Upper lobe of right lung (tissue), 1 donor: ENCODE results near the gene SZT2. TPM values are rescaled to one million over a fixed set of nuclear protein-coding genes. Genes with fewer than 3 reads are reported as not detected.
"Not testable (repeated sequence)": the region's sequence is repeated elsewhere in the genome, so short reads cannot be mapped to it uniquely, and the experiment has no call there.

Source experiments
- ATAC-seq: fragments of 200-7000 bp; cut with Tn5 transposase; one replicate; pipeline ENCODE4 v1.9.1; 2020; ENCODE audit warnings: mild to moderate bottlenecking, moderate library complexity
- DNase-seq: peaks from one replicate; pipeline ENCODE4 v3.0.0-alpha.2; 2020
- H3K27ac ChIP-seq: fragments of 200-600 bp; one replicate; pipeline ENCODE4 v1.8.0; 2022
- H3K27me3 ChIP-seq: fragments of 200-600 bp; one replicate; pipeline ENCODE4 v1.8.0; 2022; ENCODE audit warnings: mild to moderate bottlenecking
- H3K36me3 ChIP-seq: fragments of 200-600 bp; one replicate; pipeline ENCODE4 v1.8.0; 2022
- H3K4me1 ChIP-seq: fragments of 200-600 bp; one replicate; pipeline ENCODE4 v1.8.0; 2022
- H3K4me3 ChIP-seq: fragments of 200-600 bp; one replicate; pipeline ENCODE4 v1.8.0; 2022; ENCODE audit warnings: mild to moderate bottlenecking
- H3K9me3 ChIP-seq: fragments of 200-600 bp; one replicate; pipeline ENCODE4 v1.8.0; 2022
- intact Hi-C: fragments of 100-400 bp; cut with DNase I; formaldehyde crosslinking; loops from one replicate; pipeline ENCODE4 v1.11.0; 2022
- total RNA-seq: library from RNA; stranded (reverse); fragmentation: NEBNext Ultra II Directional; extraction: Animal tissue kit (Norgen Biotek cat#: 25700); gene quantifications from one replicate; pipeline ENCODE4 v1.2.1, GENCODE V29; 2021
- TF ChIP-seq, protein P1 (sequence below): fragments of 200-600 bp; IDR thresholded peaks from one replicate; pipeline ENCODE4 v1.8.0; 2022; ENCODE audit warnings: antibody characterized with exemption
- donor health status: DM: no; HTN: yes; CAD: no; lungs with severe emphysema.

Gene SZT2
- total RNA-seq, 1 donor from 2014 or later = 70.4 TPM

- intact Hi-C loops = no loop called here
- Histone ChIP-seq H3K9me3 (no peaks in the 10 kb centered on the region), H3K4me3 (no peak overlapping the region), H3K27me3 (no peaks in the 10 kb centered on the region), H3K4me1 (no peaks in the 10 kb centered on the region), H3K27ac (no peak overlapping the region), H3K36me3 (peaks cover 74% of the 10 kb centered on the region)
- DNase-seq (no peak), ATAC-seq (no peak)
- TF ChIP-seq, protein P1, sequence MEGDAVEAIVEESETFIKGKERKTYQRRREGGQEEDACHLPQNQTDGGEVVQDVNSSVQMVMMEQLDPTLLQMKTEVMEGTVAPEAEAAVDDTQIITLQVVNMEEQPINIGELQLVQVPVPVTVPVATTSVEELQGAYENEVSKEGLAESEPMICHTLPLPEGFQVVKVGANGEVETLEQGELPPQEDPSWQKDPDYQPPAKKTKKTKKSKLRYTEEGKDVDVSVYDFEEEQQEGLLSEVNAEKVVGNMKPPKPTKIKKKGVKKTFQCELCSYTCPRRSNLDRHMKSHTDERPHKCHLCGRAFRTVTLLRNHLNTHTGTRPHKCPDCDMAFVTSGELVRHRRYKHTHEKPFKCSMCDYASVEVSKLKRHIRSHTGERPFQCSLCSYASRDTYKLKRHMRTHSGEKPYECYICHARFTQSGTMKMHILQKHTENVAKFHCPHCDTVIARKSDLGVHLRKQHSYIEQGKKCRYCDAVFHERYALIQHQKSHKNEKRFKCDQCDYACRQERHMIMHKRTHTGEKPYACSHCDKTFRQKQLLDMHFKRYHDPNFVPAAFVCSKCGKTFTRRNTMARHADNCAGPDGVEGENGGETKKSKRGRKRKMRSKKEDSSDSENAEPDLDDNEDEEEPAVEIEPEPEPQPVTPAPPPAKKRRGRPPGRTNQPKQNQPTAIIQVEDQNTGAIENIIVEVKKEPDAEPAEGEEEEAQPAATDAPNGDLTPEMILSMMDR = no peak
Observed at GRCh38 chr1:43405876-43406234, 16.2 kb downstream of the SZT2 start.

DNA sequence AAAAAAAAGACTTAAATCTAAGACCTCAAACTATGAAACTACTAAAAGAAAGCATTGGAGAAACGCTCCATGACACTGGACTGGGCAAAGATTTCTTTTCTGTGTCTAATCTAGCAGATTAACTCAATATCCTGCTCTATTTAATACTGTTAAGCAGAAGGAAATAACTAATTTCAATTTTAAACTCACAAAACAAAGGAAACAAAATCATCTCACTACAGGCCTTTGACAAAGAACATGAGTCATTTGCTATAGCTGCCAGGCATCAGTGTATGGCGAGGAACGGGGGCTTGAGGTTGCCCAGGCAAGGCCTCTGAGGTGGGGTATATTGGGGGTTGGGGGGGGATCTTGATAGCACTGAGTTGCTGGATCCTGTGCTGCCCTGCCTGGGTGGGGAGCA is 20.9 kb downstream of the SZT2 start:
- DNase-seq = no peak

GRCh38 chr1:43413426-43413825 is 23.7 kb downstream of the SZT2 start:
- H3K36me3 ChIP-seq = peaks cover 55% of the 10 kb centered on the region
- DNase-seq, H3K4me1 ChIP-seq, H3K4me3 ChIP-seq, ATAC-seq, H3K27ac ChIP-seq, H3K27me3 ChIP-seq, H3K9me3 ChIP-seq: not testable (repeated sequence)
- intact Hi-C loops = loop anchor here (5.0 kb wide), 1 partner anchor 186 kb away; no protein-coding TSS in a partner anchor

More for the DNA sequence above, 20.9 kb downstream of the SZT2 start:
- Histone ChIP-seq H3K4me3 (no peak overlapping the region), H3K36me3 (peaks cover 52% of the 10 kb centered on the region), H3K27me3 (no peaks in the 10 kb centered on the region), H3K9me3 (no peaks in the 10 kb centered on the region), H3K27ac (no peak overlapping the region), H3K4me1 (no peaks in the 10 kb centered on the region)
- intact Hi-C loops = loop anchor here (5.0 kb wide), 1 partner anchor 183 kb away; no protein-coding TSS in a partner anchor
- TF ChIP-seq, protein P1 = no peak
- no peak for ATAC-seq

DNA sequence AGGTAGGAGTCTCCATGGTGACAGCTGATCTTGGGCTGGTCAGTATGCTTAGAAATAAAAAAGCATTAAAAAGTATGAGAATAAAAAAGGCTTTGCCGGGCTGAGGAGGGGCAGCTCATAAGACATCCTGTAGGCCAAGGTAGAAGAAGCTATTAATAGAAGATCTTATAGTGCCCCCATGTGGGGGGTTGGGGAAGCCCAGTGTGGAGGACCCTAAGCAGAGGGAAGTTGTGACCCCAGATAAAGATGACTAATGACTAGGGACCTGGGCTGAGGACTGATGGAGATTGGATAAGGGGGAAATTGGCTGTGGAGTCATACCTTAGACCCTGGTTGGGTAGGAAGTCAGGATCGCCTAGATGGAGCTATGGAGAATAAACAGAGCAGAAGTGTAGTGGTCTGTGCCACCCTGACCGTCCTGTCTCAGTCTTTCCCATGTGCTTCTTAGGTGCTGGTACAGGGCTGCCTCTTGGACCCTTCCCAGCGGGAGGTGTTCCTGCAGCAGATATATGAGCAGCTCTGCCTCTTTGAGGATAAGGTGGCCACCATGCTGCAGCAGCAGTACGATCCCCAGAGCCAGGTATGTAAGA is 25.0 kb downstream of the SZT2 start:
- Histone ChIP-seq H3K4me3 (no peak overlapping the region), H3K27me3 (no peaks in the 10 kb centered on the region), H3K4me1 (no peaks in the 10 kb centered on the region), H3K9me3 (no peaks in the 10 kb centered on the region), H3K27ac (no peak overlapping the region), H3K36me3 (peaks cover 55% of the 10 kb centered on the region)
- intact Hi-C loops = loop anchor here (5.0 kb wide), 1 partner anchor 187 kb away; no protein-coding TSS in a partner anchor
- TF ChIP-seq, protein P1 = peak; percentile 71
- no peak for DNase-seq
- ATAC-seq = peak; percentile 93

- H3K4me3 ChIP-seq = no peak overlapping the region
- no peaks in the 10 kb centered on the region for H3K9me3 ChIP-seq
- intact Hi-C loops = no loop called here
- H3K27ac ChIP-seq = peak overlapping the region; percentile 1
- TF ChIP-seq, protein P1 = no peak
- no peaks in the 10 kb centered on the region for H3K4me1 ChIP-seq
- ATAC-seq (peak; percentile 17), DNase-seq (no peak)
- H3K27me3 ChIP-seq = no peaks in the 10 kb centered on the region
- peaks cover 57% of the 10 kb centered on the region for H3K36me3 ChIP-seq
Observed at GRCh38 chr1:43415901-43416300, 26.2 kb downstream of the SZT2 start.

DNA sequence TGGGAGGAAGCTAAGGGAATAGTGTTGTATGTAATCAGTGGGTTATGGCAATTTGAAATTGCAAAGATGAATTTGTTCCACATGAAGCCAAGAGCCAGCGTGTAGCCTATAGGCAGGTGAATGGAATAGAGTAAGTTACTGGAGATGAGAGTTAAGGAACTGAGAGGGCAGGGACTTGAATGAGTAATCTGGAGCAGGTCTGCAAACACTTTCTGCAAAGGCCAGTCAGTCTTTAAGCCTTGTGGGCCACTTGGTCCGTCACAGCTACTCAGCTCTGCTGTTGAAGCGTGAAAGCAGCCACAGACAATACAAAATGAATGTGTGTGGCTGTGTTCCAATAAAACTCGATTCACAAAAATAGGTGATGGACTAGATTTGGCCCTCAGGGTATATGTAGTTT is 29.2 kb downstream of the SZT2 start:
- no peaks in the 10 kb centered on the region for H3K27me3 ChIP-seq
- DNase-seq (no peak), ATAC-seq (no peak)
- H3K27ac ChIP-seq = no peak overlapping the region
- H3K9me3 ChIP-seq = no peaks in the 10 kb centered on the region
- intact Hi-C loops = no loop called here
- no peak overlapping the region for H3K4me3 ChIP-seq
- no peaks in the 10 kb centered on the region for H3K4me1 ChIP-seq
- TF ChIP-seq, protein P1 = no peak
- H3K36me3 ChIP-seq = peaks cover 79% of the 10 kb centered on the region
